ENCODE data around the gene INO80D.
"Not testable (repeated sequence)": the region's sequence is repeated elsewhere in the genome, so short reads cannot be mapped to it uniquely, and the experiment has no call there.

- TF ChIP-seq, protein P1, sequence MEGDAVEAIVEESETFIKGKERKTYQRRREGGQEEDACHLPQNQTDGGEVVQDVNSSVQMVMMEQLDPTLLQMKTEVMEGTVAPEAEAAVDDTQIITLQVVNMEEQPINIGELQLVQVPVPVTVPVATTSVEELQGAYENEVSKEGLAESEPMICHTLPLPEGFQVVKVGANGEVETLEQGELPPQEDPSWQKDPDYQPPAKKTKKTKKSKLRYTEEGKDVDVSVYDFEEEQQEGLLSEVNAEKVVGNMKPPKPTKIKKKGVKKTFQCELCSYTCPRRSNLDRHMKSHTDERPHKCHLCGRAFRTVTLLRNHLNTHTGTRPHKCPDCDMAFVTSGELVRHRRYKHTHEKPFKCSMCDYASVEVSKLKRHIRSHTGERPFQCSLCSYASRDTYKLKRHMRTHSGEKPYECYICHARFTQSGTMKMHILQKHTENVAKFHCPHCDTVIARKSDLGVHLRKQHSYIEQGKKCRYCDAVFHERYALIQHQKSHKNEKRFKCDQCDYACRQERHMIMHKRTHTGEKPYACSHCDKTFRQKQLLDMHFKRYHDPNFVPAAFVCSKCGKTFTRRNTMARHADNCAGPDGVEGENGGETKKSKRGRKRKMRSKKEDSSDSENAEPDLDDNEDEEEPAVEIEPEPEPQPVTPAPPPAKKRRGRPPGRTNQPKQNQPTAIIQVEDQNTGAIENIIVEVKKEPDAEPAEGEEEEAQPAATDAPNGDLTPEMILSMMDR (IDR thresholded peaks at IDR 0.05; ENCODE audit: low read length): not testable (repeated sequence)
- not testable (repeated sequence) for TF ChIP-seq EZH2 (IDR thresholded peaks at IDR 0.05; ENCODE audit: borderline replicate concordance, low read length)
Observed at GRCh38 chr2:205978728-205979127, 107.2 kb downstream of the INO80D start.
